ENCODE data around the gene KIF6.

The KIF6 gene

DNA sequence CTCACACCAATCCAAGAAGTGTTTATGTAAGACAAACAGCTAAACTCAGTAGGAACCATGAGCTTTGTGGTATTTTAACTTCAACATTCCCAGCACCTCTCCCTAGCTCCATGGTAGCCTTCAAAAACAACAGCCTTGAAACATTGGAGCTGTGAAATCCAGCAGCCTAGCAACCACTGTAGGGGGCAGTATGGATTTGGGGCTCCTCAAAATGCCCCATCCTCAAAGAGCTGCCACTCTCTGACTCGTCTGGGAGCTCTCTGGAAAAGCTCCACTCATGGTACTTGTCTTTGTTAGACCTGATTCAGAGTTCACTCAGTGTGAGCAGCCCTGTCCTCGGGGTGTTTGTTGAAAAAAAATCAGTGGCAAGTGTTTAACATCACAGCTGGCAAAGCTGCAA, 82.9 kb downstream of the KIF6 start:
- no peaks in the 10 kb centered on the region for H3K9me3 ChIP-seq (replicated peaks; ENCODE audit: insufficient read depth, low read length)
- H3K9me2 ChIP-seq (replicated peaks; ENCODE audit: insufficient read depth, low read length), result no peaks in the 10 kb centered on the region
- no peaks in the 10 kb centered on the region for H3K4me1 ChIP-seq (ENCODE audit: low read length)
- H3K9ac ChIP-seq (ENCODE audit: low read length), result no peak overlapping the region
- TF ChIP-seq EZH2 (optimal IDR thresholded peaks at IDR 0.05; ENCODE audit: low read depth, low read length), result no peak
- no peak for TF ChIP-seq CTCF (IDR thresholded peaks at IDR 0.05; ENCODE audit: low read length)
- TF ChIP-seq EZH2phosphoT487 (IDR thresholded peaks at IDR 0.05; ENCODE audit: low read length), result no peak
- H3K4me2 ChIP-seq (ENCODE audit: low read depth, low read length), result no peak overlapping the region
- H3K27me3 ChIP-seq (replicated peaks; ENCODE audit: insufficient read depth, low read length), result no peaks in the 10 kb centered on the region
- no peaks in the 10 kb centered on the region for H3F3A ChIP-seq (ENCODE audit: insufficient read depth, low read length)
- DNase-seq, result no peak
- H3K27ac ChIP-seq (ENCODE audit: low read length), result no peak overlapping the region
- H4K20me1 ChIP-seq (ENCODE audit: insufficient read depth, low read length), result no peaks in the 10 kb centered on the region
- no peaks in the 10 kb centered on the region for H3K36me3 ChIP-seq (replicated peaks; ENCODE audit: insufficient read depth, low read length)
- H3K4me3 ChIP-seq (ENCODE audit: low read length), result no peak overlapping the region
- no peaks in the 10 kb centered on the region for H3K79me2 ChIP-seq (ENCODE audit: low read length)
- H2AFZ ChIP-seq (ENCODE audit: low read length), result no peak overlapping the region

DNA sequence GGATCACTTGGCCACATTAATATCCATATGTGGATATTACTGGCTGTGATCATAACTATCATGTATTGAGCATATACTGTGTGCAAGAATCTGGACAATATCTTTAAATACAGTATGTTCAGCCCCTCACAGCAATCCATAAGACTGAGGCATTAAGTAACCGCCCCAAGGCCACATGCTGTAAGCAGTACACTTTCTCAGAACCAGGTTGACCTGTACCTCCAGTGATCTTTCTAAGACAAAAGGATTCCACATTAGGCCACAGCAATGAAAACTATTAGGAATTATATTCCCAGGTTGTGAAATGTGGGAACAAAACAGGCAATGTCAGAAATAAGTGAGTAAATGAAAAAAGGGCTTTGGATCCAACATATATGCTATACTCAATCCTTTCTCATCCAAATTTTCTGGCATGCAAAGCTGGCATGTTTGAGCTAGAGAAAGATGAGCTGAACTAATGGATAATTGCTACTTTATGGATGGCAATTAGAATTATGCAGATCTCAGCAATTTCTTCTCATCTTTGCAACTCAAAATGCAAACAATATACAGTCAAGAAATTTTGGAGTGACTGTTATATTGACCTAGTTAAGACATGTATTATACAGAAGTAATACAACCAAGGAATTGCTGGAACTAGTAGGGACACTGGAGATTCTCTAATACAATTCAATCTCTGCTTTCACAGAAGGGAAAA, 86.9 kb downstream of the KIF6 start:
- H3K9me3 ChIP-seq (replicated peaks; ENCODE audit: insufficient read depth, low read length), result no peaks in the 10 kb centered on the region
- no peak overlapping the region for H3K9ac ChIP-seq (ENCODE audit: low read length)
- H4K20me1 ChIP-seq (ENCODE audit: insufficient read depth, low read length), result no peaks in the 10 kb centered on the region
- H3K4me3 ChIP-seq (ENCODE audit: low read length), result no peak overlapping the region
- TF ChIP-seq EZH2 (optimal IDR thresholded peaks at IDR 0.05; ENCODE audit: low read depth, low read length) (no peak), EZH2phosphoT487 (IDR thresholded peaks at IDR 0.05; ENCODE audit: low read length) (no peak), CTCF (IDR thresholded peaks at IDR 0.05; ENCODE audit: low read length) (no peak)
- no peaks in the 10 kb centered on the region for H3K9me2 ChIP-seq (replicated peaks; ENCODE audit: insufficient read depth, low read length)
- H3F3A ChIP-seq (ENCODE audit: insufficient read depth, low read length), result no peaks in the 10 kb centered on the region
- H3K36me3 ChIP-seq (replicated peaks; ENCODE audit: insufficient read depth, low read length), result no peaks in the 10 kb centered on the region
- H3K27me3 ChIP-seq (replicated peaks; ENCODE audit: insufficient read depth, low read length), result no peaks in the 10 kb centered on the region
- H2AFZ ChIP-seq (ENCODE audit: low read length), result no peak overlapping the region
- no peak overlapping the region for H3K4me2 ChIP-seq (ENCODE audit: low read depth, low read length)
- H3K4me1 ChIP-seq (ENCODE audit: low read length), result no peaks in the 10 kb centered on the region
- no peak for DNase-seq
- no peak overlapping the region for H3K27ac ChIP-seq (ENCODE audit: low read length)
- H3K79me2 ChIP-seq (ENCODE audit: low read length), result no peaks in the 10 kb centered on the region

GRCh38 chr6:39634646-39635341, 90.4 kb downstream of the KIF6 start:
- no peak for TF ChIP-seq EZH2phosphoT487 (IDR thresholded peaks at IDR 0.05; ENCODE audit: low read length)
- TF ChIP-seq EZH2 (optimal IDR thresholded peaks at IDR 0.05; ENCODE audit: low read depth, low read length), result no peak
- no peak for TF ChIP-seq CTCF (IDR thresholded peaks at IDR 0.05; ENCODE audit: low read length)
- H3K4me1 ChIP-seq (ENCODE audit: low read length), result no peaks in the 10 kb centered on the region
- no peaks in the 10 kb centered on the region for H3K79me2 ChIP-seq (ENCODE audit: low read length)
- no peaks in the 10 kb centered on the region for H4K20me1 ChIP-seq (ENCODE audit: insufficient read depth, low read length)
- H3K36me3 ChIP-seq (replicated peaks; ENCODE audit: insufficient read depth, low read length), result no peaks in the 10 kb centered on the region
- no peak overlapping the region for H3K4me3 ChIP-seq (ENCODE audit: low read length)
- H3K4me2 ChIP-seq (ENCODE audit: low read depth, low read length), result no peak overlapping the region
- no peaks in the 10 kb centered on the region for H3K9me2 ChIP-seq (replicated peaks; ENCODE audit: insufficient read depth, low read length)
- H3K27me3 ChIP-seq (replicated peaks; ENCODE audit: insufficient read depth, low read length), result no peaks in the 10 kb centered on the region
- no peaks in the 10 kb centered on the region for H3K9me3 ChIP-seq (replicated peaks; ENCODE audit: insufficient read depth, low read length)
- no peaks in the 10 kb centered on the region for H3F3A ChIP-seq (ENCODE audit: insufficient read depth, low read length)
- H2AFZ ChIP-seq (ENCODE audit: low read length), result no peak overlapping the region
- DNase-seq, result no peak
- H3K27ac ChIP-seq (ENCODE audit: low read length), result no peak overlapping the region
- no peak overlapping the region for H3K9ac ChIP-seq (ENCODE audit: low read length)
